Epithelial cell of proximal tubule (primary cell): Measurements from ENCODE around the gene RDH13. TPM values are rescaled to one million over a fixed set of nuclear protein-coding genes. Genes with fewer than 3 reads are reported as not detected.
"Not testable (repeated sequence)": the region's sequence is repeated elsewhere in the genome, so short reads cannot be mapped to it uniquely, and the experiment has no call there.

ENCODE experiments used
- DNase-seq: peaks from one replicate; pipeline ENCODE4 v3.0.0-alpha.2; 2011; ENCODE audit warnings: low read depth
- H3K4me3 ChIP-seq: 2 replicates; pipeline ENCODE4 v1.5.1; 2011; ENCODE audit warnings: low read depth, mild to moderate bottlenecking, low read length
- total RNA-seq: library from RNA; depleted of rRNA; stranded (reverse); fragments of >200 nt; gene quantifications from 2 replicates; pipeline ENCODE4 v1.2.3, GENCODE V29; 2015
- TF ChIP-seq, protein P1 (sequence below): conservative IDR thresholded peaks from 2 replicates; pipeline ENCODE4 v1.5.1; 2012; ENCODE audit warnings: low read depth, mild to moderate bottlenecking, low read length

The RDH13 gene
- total RNA-seq, 1 donor from 2014 or later = 13.8 TPM

- no peak overlapping the region for H3K4me3 ChIP-seq
- DNase-seq = no peak
- TF ChIP-seq, protein P1, sequence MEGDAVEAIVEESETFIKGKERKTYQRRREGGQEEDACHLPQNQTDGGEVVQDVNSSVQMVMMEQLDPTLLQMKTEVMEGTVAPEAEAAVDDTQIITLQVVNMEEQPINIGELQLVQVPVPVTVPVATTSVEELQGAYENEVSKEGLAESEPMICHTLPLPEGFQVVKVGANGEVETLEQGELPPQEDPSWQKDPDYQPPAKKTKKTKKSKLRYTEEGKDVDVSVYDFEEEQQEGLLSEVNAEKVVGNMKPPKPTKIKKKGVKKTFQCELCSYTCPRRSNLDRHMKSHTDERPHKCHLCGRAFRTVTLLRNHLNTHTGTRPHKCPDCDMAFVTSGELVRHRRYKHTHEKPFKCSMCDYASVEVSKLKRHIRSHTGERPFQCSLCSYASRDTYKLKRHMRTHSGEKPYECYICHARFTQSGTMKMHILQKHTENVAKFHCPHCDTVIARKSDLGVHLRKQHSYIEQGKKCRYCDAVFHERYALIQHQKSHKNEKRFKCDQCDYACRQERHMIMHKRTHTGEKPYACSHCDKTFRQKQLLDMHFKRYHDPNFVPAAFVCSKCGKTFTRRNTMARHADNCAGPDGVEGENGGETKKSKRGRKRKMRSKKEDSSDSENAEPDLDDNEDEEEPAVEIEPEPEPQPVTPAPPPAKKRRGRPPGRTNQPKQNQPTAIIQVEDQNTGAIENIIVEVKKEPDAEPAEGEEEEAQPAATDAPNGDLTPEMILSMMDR = no peak
These were observed 30.7 kb downstream of the RDH13 start for GRCh38 chr19:55032170-55032800.

- TF ChIP-seq, protein P1 = no peak
- no peak for DNase-seq
- H3K4me3 ChIP-seq = no peak overlapping the region
These were observed 31.8 kb downstream of the RDH13 start for GRCh38 chr19:55031178-55031577.

- no peak overlapping the region for H3K4me3 ChIP-seq
- TF ChIP-seq, protein P1 = no peak
- DNase-seq = no peak
These were observed 34.2 kb downstream of the RDH13 start for GRCh38 chr19:55028757-55029156.

DNA sequence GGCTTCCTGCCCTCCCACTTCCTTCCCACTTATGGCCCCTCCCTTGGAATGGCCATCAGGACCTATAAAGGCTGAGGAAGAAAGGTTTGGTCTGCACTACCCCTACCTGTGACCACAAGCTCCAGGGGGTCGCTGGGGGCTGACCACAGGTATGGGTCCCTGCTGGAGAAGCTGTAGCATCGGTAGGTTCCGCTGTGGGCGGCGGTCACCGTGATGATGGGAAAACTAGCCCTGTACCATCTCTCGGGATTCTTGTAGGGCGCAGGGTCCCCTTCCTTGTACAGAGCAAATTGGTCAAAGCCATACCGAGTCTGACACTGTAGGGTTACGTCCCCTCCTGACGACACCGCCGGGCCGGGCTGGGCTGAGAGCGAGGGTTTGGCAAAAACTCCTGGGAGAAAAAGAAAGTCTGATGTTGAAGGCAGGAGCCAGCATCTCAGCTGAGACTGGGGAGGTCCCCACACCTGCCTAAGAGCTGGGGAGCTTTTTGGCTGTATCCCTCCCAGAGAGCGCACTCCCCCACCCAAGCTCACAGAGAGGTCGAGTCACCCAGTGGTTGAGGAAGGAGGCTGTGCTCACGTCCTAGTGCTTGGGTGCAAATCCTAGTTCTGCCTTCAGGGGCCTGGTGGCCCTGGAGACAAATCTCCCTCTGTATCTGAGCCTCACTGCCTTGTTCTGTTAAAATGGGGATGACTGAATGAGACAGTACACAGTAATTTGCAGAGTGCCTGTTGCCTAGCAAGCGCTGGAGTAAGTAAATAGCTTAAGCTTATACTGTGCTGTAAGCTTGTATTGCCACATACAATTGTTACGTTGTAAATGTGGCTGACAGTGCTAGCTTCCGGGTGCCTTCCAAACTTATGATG lies 35.2 kb downstream of the RDH13 start:
- no peak overlapping the region for H3K4me3 ChIP-seq
- TF ChIP-seq, protein P1 = no peak
- no peak for DNase-seq

GRCh38 chr19:55027140-55027471 lies 35.8 kb downstream of the RDH13 start:
- not testable (repeated sequence) for H3K4me3 ChIP-seq

GRCh38 chr19:55024111-55024510 lies 38.8 kb downstream of the RDH13 start:
- no peak for DNase-seq
- H3K4me3 ChIP-seq = no peak overlapping the region
- TF ChIP-seq, protein P1 = no peak

More at GRCh38 chr19:55027140-55027471, 35.8 kb downstream of the RDH13 start:
- not testable (repeated sequence) for DNase-seq

DNA sequence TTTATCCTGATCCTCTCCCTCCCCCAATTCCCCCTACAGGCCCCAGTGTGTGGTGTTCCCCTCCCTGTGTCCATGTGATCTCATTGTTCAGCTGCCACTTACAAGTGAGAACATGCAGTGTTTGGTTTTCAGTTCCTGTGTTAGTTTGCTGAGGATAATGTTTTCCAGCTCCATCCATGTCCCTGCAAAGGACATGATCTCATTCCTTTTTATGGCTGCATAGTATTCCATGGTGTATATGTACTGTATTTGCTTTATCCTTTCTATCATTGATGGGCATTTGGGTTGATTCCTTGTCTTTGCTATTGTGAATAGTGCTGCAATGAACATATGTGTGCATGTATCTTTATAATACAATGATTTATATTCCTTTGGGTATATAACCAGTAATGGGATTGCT lies 42.6 kb downstream of the RDH13 start:
- not testable (repeated sequence) for H3K4me3 ChIP-seq, DNase-seq

DNA sequence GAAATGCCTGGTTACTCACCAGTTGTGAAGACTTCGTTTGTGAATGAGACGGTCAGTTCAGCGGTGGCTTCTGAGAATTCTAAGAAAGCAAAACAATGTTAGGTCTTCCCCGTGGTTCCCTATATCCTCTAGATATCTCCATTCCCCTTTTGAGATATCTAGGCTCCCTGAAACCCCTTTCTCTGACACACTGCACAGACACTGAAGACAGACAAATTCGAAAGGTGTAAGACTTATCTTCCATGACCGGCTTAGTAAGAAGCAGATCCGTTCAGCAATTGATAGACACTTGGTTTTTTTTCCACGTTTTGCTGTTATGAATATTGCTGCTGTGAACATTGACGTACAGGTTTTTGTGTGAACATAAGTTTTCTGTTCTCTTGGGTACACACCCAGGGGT lies 44.3 kb downstream of the RDH13 start:
- DNase-seq = no peak
- H3K4me3 ChIP-seq = no peak overlapping the region
- TF ChIP-seq, protein P1 = no peak
